ENCODE data around the gene LARP4. TPM values are rescaled to one million over a fixed set of nuclear protein-coding genes. Genes with fewer than 3 reads are reported as not detected.
A peak's percentile ranks its signal among the peaks of the same experiment; 100 is the strongest.

Gene LARP4
- total and polyA plus RNA-seq, 2 experiments from 2014 or later: 59.1 to 88.8 TPM

DNA sequence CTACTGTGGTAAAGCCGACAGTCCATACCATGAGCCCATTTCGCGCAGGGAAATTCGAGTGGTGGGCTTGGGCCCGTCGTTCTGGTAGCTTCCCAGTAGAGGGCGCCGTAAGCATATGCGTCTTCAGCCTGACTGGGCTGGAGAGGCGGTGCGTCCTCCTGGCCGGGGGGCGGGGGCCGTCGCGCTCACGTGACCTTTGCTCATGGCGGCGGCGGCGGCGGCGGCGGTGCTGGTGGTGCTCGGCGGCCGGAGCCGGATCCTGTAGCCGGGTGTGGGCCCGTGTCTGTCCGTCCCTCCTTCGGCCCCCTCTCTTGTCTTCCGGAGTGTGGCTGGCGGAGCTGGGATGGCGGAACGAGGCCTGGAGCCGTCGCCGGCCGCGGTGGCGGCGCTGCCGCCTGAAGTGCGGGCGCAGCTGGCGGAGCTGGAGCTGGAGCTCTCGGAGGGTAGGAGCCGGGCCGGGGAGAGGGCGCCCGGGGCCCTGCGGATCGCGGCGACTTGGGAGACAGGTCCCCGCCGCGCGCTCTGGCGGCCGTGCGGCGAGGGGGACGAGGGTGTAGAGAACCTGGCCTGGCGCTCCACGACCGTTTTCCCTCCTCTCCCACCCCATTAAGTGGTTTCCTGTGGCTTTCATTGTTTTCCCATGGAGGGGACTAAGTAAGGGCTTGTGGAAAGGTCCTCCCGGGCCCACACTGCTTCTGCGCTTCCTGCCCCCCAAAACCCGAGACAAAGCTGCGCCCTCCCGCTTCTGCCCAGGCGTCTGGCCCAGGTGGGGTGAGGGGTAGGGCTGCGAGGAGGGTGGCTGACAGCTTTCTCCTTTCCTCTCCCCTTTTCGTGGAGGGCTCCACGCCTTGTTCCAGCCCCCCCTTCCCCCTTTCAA is 104.4 kb downstream of the LARP4 start, which contains the start of gene DIP2B:
Gene DIP2B (plus strand): TSS at position 188 of the 877 bp plus-strand sequence. CDS start 156 bp downstream, at position 344.
- Mint-ChIP-seq H3K4me3 (peak within 1 kb of the TSS; percentile 96), H3K27ac (peak within 1 kb of the TSS; percentile 81), H3K9me3 (peaks cover 10% of the 10 kb centered on the region; the same call in 2 of the 3 replicates), H3K4me1 (peaks cover 30% of the 10 kb centered on the region), H3K36me3 (ENCODE audit: low read depth) (peaks cover 6% of the 10 kb centered on the region; the same call in 1 of the 3 replicates), H3K27me3 (ENCODE audit: insufficient read depth, low read depth, poor library complexity) (peaks cover 7% of the 10 kb centered on the region)
- Histone ChIP-seq H3K27me3 (ENCODE audit: insufficient read depth) (no peaks in the 10 kb centered on the region), H3K4me1 (ENCODE audit: insufficient read depth) (peaks cover 17% of the 10 kb centered on the region), H3F3A (replicated peaks; ENCODE audit: low read depth) (no peaks in the 10 kb centered on the region), H3K9me2 (ENCODE audit: insufficient read depth) (no peaks in the 10 kb centered on the region), H3K27ac (ENCODE audit: low read depth) (peak within 1 kb of the TSS; percentile 88), H3K79me2 (replicated peaks; ENCODE audit: insufficient read depth) (peaks cover 49% of the 10 kb centered on the region), H3K36me3 (ENCODE audit: insufficient read depth) (no peaks in the 10 kb centered on the region), H2AFZ (peak within 1 kb of the TSS; percentile 83), H4K20me1 (replicated peaks; ENCODE audit: insufficient read depth) (peaks cover 5% of the 10 kb centered on the region; the same call in 1 of the 2 replicates), H3K4me2 (peak within 1 kb of the TSS; percentile 88), H3K4me3 (peak within 1 kb of the TSS; percentile 73)
- ATAC-seq: peak; percentile 85
- peak; percentile 95 for DNase-seq (ENCODE audit: low spot score)
- TF ChIP-seq, protein P1, sequence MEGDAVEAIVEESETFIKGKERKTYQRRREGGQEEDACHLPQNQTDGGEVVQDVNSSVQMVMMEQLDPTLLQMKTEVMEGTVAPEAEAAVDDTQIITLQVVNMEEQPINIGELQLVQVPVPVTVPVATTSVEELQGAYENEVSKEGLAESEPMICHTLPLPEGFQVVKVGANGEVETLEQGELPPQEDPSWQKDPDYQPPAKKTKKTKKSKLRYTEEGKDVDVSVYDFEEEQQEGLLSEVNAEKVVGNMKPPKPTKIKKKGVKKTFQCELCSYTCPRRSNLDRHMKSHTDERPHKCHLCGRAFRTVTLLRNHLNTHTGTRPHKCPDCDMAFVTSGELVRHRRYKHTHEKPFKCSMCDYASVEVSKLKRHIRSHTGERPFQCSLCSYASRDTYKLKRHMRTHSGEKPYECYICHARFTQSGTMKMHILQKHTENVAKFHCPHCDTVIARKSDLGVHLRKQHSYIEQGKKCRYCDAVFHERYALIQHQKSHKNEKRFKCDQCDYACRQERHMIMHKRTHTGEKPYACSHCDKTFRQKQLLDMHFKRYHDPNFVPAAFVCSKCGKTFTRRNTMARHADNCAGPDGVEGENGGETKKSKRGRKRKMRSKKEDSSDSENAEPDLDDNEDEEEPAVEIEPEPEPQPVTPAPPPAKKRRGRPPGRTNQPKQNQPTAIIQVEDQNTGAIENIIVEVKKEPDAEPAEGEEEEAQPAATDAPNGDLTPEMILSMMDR (conservative IDR thresholded peaks at IDR 0.05; ENCODE audit: low read depth in 2 of 2): peak; percentile 68 to 99
- TF ChIP-seq, protein P2, sequence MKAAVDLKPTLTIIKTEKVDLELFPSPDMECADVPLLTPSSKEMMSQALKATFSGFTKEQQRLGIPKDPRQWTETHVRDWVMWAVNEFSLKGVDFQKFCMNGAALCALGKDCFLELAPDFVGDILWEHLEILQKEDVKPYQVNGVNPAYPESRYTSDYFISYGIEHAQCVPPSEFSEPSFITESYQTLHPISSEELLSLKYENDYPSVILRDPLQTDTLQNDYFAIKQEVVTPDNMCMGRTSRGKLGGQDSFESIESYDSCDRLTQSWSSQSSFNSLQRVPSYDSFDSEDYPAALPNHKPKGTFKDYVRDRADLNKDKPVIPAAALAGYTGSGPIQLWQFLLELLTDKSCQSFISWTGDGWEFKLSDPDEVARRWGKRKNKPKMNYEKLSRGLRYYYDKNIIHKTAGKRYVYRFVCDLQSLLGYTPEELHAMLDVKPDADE (IDR thresholded peaks at IDR 0.05): no peak
- TF ChIP-seq EZH2phosphoT487 (IDR thresholded peaks at IDR 0.05; ENCODE audit: unreplicated experiment): no peak
- TF ChIP-seq, protein P3, sequence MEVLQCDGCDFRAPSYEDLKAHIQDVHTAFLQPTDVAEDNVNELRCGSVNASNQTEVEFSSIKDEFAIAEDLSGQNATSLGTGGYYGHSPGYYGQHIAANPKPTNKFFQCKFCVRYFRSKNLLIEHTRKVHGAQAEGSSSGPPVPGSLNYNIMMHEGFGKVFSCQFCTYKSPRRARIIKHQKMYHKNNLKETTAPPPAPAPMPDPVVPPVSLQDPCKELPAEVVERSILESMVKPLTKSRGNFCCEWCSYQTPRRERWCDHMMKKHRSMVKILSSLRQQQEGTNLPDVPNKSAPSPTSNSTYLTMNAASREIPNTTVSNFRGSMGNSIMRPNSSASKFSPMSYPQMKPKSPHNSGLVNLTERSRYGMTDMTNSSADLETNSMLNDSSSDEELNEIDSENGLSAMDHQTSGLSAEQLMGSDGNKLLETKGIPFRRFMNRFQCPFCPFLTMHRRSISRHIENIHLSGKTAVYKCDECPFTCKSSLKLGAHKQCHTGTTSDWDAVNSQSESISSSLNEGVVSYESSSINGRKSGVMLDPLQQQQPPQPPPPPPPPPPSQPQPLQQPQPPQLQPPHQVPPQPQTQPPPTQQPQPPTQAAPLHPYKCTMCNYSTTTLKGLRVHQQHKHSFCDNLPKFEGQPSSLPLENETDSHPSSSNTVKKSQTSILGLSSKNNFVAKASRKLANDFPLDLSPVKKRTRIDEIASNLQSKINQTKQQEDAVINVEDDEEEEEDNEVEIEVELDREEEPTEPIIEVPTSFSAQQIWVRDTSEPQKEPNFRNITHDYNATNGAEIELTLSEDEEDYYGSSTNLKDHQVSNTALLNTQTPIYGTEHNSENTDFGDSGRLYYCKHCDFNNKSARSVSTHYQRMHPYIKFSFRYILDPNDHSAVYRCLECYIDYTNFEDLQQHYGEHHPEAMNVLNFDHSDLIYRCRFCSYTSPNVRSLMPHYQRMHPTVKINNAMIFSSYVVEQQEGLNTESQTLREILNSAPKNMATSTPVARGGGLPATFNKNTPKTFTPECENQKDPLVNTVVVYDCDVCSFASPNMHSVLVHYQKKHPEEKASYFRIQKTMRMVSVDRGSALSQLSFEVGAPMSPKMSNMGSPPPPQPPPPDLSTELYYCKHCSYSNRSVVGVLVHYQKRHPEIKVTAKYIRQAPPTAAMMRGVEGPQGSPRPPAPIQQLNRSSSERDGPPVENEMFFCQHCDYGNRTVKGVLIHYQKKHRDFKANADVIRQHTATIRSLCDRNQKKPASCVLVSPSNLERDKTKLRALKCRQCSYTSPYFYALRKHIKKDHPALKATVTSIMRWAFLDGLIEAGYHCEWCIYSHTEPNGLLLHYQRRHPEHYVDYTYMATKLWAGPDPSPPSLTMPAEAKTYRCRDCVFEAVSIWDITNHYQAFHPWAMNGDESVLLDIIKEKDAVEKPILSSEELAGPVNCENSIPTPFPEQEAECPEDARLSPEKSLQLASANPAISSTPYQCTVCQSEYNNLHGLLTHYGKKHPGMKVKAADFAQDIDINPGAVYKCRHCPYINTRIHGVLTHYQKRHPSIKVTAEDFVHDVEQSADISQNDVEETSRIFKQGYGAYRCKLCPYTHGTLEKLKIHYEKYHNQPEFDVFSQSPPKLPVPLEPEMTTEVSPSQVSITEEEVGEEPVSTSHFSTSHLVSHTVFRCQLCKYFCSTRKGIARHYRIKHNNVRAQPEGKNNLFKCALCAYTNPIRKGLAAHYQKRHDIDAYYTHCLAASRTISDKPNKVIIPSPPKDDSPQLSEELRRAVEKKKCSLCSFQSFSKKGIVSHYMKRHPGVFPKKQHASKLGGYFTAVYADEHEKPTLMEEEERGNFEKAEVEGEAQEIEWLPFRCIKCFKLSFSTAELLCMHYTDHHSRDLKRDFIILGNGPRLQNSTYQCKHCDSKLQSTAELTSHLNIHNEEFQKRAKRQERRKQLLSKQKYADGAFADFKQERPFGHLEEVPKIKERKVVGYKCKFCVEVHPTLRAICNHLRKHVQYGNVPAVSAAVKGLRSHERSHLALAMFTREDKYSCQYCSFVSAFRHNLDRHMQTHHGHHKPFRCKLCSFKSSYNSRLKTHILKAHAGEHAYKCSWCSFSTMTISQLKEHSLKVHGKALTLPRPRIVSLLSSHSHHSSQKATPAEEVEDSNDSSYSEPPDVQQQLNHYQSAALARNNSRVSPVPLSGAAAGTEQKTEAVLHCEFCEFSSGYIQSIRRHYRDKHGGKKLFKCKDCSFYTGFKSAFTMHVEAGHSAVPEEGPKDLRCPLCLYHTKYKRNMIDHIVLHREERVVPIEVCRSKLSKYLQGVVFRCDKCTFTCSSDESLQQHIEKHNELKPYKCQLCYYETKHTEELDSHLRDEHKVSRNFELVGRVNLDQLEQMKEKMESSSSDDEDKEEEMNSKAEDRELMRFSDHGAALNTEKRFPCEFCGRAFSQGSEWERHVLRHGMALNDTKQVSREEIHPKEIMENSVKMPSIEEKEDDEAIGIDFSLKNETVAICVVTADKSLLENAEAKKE (CRISPR knock-in tag; IDR thresholded peaks at IDR 0.05): no peak
- TF ChIP-seq ZNF331 (CRISPR knock-in tag; IDR thresholded peaks at IDR 0.05; ENCODE audit: low read depth): no peak
- TF ChIP-seq STAT1 (IDR thresholded peaks at IDR 0.05; ENCODE audit: unreplicated experiment): no peak
- TF ChIP-seq, protein P4, sequence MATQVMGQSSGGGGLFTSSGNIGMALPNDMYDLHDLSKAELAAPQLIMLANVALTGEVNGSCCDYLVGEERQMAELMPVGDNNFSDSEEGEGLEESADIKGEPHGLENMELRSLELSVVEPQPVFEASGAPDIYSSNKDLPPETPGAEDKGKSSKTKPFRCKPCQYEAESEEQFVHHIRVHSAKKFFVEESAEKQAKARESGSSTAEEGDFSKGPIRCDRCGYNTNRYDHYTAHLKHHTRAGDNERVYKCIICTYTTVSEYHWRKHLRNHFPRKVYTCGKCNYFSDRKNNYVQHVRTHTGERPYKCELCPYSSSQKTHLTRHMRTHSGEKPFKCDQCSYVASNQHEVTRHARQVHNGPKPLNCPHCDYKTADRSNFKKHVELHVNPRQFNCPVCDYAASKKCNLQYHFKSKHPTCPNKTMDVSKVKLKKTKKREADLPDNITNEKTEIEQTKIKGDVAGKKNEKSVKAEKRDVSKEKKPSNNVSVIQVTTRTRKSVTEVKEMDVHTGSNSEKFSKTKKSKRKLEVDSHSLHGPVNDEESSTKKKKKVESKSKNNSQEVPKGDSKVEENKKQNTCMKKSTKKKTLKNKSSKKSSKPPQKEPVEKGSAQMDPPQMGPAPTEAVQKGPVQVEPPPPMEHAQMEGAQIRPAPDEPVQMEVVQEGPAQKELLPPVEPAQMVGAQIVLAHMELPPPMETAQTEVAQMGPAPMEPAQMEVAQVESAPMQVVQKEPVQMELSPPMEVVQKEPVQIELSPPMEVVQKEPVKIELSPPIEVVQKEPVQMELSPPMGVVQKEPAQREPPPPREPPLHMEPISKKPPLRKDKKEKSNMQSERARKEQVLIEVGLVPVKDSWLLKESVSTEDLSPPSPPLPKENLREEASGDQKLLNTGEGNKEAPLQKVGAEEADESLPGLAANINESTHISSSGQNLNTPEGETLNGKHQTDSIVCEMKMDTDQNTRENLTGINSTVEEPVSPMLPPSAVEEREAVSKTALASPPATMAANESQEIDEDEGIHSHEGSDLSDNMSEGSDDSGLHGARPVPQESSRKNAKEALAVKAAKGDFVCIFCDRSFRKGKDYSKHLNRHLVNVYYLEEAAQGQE (IDR thresholded peaks at IDR 0.05; ENCODE audit: unreplicated experiment): no peak
- no peak for TF ChIP-seq NANOG (IDR thresholded peaks at IDR 0.05; ENCODE audit: borderline replicate concordance)
- TF ChIP-seq CREB1 (CRISPR knock-in tag; IDR thresholded peaks at IDR 0.05; ENCODE audit: low read depth): peak; percentile 45; the same call in 1 of the 2 replicates
- no peak for TF ChIP-seq JUNB (IDR thresholded peaks at IDR 0.05; ENCODE audit: unreplicated experiment)
- TF ChIP-seq EZH2 (IDR thresholded peaks at IDR 0.05; ENCODE audit: low read depth, unreplicated experiment): no peak
- peak; percentile 64 for TF ChIP-seq POLR2AphosphoS5 (IDR thresholded peaks at IDR 0.05; ENCODE audit: low read depth)
